ENCODE results near the gene VAV3.

VAV3 gene

DNA sequence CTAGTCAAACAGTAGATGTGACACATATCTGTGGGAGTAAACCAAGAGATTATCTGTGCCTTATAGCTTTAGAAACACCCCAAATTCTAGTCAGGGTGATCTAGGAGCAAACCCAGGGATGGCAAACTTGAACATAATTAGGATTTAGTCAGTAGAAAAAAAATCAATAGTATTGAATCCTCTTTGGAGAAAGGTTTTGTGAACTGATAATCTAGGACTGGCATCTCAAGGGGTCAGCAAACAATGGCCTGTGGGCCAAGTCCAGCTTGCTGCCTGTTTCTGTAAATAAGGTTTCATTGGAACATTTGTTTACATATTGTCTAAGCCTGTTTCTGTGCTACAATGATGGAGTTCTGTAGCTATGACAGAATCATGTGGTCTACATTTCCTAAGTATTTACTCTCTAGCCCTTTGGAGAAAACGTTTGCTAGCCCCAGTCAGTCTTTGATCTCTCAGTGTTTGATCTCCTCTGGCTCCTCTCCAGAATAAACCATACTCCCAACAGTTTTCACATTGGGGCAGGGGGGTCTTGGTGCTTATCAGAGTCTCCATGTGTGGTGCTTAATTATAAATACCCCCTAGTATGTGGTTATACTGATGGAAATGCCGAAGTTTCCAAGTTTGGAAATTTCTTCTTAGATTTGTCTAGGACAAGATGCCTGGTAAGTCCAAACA is 438.3 kb downstream of the VAV3 start:
- no peak for DNase-seq

DNA sequence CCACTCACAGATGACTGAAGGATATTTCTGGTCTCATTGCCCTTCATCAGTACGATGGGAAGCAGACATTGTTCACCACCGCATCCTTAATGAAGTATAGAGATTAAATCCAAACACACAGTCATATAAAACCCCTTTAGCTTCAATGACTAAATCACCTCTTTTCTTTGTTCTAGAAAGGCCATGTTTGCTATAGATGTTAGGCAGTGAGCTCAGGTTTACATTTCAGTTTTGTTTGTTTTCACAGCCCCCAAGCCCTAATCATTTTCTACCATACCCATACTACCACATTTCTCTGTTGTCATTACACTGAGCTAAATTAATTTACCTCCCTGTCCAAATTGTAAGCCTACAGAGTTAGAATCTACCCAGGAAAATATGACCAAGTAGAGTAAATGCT is 439.0 kb downstream of the VAV3 start:
- DNase-seq, result no peak

DNA sequence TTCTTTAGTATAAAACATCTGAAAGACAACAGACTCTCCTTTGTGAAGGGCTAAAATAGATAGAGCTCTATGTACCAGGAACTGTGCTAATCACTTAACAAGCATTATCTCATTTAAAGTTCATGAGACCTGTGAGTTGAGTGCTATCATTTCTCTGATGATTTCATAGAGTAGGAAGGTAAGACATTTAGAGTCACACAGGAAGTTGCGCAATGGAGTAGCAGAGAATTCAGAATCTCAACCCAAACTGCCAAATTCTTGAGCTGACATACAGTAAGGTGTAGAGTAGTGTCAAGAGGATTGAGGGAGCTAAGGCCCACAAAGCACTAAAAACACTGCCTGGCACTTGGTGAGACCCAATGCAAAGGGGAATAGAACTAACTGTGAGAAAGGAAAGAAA is 439.8 kb downstream of the VAV3 start:
- no peak for DNase-seq

DNA sequence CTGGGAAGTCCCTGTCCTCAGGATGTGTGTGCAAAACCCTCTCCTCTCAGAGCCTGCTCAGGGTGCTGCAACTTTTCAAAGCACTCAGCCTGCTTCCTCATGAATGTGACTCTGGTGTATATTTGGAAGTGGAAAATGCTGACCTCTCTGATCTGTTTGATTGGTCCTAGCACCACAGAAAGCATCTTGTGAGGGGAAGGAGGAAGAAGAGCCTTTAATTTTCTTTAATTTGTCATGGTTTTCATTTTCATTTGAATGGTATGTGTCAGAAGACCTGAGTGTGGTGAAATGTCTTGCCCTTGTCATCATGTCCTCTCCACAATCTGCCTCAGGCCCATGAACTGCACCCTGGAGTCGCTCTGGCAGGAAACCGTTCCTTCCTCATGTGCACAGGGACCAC is 440.7 kb downstream of the VAV3 start:
- DNase-seq, result no peak

DNA sequence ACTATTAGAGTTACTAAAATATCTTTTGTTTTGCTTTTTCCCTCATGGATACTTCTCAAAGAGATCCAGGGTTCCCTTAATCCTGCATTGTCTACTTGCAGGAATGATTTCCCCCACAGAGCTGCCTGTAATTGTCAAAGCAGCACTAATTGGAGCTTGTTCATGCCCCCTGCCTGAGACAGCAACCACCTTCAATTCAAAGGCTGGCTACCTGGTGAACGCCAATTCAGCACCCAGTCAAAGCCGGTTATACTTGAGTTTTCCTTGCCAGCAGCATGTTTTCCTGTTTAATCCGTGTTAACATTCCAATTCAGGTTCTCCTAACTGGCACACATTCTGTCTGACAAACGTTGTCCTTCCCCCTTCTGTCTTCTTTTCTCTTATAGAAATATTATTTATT is 441.2 kb downstream of the VAV3 start:
- DNase-seq, result no peak

DNA sequence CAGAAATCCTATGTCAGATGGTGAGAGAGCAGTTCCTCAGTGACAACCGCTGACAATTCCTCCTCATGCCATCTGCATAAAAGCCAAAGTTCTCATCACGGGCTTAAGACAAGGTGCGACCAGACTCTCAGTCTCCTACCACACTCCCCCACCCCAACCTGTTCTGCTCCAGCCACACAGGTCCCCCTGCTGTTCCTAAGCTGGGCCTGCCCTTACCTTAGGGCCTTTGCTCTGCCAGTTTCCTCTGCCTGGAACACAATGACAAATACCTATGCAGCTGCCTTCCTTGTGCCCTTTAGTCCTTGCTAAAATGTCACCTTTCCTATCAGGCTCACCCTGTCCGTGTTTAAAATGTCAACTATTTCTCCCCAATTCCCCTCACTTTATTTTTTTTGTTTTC is 441.9 kb downstream of the VAV3 start:
- DNase-seq, result no peak

Measured in activated CD4-positive, alpha-beta T cell treated with anti-CD3 and anti-CD28 coated beads for 4 hours (primary cell).